22Rv1 (cell line): ENCODE data around the gene CHSY1.

Source experiments
- H3K27ac ChIP-seq: fragments of 450-650 bp; 2 replicates; pipeline ENCODE4 v1.5.1; 2017
- CTCF ChIP-seq: fragments of 450-650 bp; IDR thresholded peaks from 2 replicates; pipeline ENCODE4 v1.5.1; 2017; ENCODE audit warnings: mild to moderate bottlenecking
- ZFX ChIP-seq: fragments of 450-650 bp; IDR thresholded peaks from 2 replicates; pipeline ENCODE4 v1.6.1; 2017; ENCODE audit warnings: antibody characterized with exemption, borderline replicate concordance

Gene CHSY1

DNA sequence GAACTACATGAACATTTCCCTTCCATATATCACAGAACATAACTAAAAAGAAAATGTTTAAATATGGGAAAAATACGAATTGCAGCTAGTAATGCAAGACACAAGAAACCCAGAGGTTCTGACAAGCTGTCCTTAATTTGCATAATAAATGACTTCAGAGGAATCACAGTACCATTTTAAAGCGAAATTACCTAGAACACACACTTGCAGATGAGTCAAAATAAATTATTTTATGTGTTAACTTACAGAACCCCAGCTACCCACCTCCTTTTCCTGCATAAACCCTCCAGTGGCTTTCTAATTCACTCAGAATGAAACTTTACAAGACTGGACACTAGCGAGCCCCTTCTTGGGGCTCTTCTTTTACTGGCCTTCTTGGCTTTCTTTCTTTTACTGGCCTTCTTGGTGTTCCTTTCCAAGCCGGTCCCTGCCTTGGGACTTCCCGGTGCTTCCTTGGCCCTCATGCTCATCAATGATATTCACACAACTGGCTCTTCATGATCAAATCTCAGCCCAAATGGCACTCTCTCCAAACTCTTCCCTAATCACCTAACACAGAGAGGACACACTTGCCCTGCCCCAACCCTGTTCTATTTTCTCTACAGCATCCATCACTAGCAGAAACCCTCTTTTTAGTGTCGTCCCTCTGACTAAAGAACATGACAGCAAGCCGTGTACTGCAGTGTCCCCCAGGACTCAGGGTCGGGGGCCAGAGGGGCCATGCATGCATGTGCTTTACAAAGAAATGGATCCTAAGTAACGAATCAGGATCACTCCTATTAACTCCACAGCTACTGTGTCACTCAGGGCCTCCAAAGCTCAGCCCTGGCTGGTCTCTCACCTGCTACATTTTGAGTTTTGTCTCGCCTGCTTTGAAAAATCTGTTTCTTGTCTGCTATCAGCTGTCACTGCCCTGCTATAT lies 4.8 kb downstream of the CHSY1 start:
- TF ChIP-seq CTCF = no peak
- TF ChIP-seq ZFX = no peak
- no peak overlapping the region for H3K27ac ChIP-seq

DNA sequence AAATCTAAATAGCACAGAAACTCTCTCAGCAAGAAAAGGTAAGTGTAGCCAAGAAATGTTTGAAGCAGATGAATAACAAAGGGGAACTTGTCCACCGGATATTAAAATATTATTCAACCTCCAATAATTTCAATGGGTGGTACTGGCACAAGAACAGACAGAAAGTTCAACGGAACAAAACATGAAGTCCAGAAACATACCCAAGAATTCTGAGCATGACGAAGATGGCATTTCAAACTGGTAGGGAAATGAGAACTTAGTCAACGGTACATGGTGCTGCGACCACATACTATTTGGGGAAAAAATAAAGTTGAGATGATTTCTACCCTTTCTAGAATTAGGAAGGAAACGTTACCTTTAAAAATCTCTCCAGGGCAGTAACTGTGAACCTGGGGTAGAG lies 5.5 kb downstream of the CHSY1 start:
- TF ChIP-seq CTCF = no peak
- TF ChIP-seq ZFX = no peak
- no peak overlapping the region for H3K27ac ChIP-seq

GRCh38 chr15:101244889-101245668 lies 6.8 kb downstream of the CHSY1 start:
- TF ChIP-seq ZFX (no peak), CTCF (no peak)
- H3K27ac ChIP-seq = no peak overlapping the region

GRCh38 chr15:101244036-101244781 lies 7.6 kb downstream of the CHSY1 start:
- no peak overlapping the region for H3K27ac ChIP-seq
- TF ChIP-seq CTCF = no peak
- no peak for TF ChIP-seq ZFX

DNA sequence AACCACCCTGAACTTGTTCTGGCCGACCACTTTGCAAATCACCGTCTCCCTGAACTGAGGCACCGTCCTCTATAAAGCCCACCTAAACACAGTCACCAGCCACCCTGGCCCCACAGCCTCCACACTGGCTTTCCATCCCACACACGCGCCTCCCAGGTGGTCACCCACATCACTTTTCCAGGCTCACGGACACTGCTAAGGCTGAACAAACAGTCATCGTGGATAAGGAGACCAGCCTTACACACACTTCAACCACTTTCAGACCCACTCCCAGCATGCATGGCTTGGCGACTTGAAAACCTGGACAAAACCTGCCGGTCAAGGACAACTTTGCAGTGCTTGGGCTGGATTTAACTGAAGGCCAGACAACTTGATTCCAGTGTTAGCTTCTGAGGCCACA lies 8.4 kb downstream of the CHSY1 start:
- H3K27ac ChIP-seq = no peak overlapping the region

DNA sequence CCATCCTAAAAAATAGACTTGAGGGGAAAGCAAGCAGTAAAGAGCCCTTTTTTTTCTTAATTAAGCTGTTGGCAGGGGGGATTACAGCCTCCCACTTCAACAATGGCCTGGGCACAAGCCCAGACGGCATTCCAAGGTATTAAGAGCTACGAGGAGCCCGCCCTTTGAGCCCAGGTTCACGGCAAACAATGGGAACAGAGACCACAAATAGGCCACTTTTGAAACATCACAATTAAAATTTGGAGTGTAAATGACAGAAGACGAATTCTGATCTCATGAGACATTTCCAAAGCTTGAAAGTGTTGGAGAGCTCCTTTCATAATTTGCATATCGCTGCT lies 8.9 kb downstream of the CHSY1 start:
- TF ChIP-seq ZFX (no peak), CTCF (no peak)
- H3K27ac ChIP-seq = no peak overlapping the region

More for the DNA sequence above, 8.4 kb downstream of the CHSY1 start:
- no peak for TF ChIP-seq ZFX
- no peak for TF ChIP-seq CTCF
